Ammon's horn (tissue), 1 donor: ENCODE data around the gene KIAA1191.

Source experiments
- DNase-seq: peaks from one replicate; pipeline ENCODE4 v3.0.0-alpha.2; 2016; ENCODE audit warnings: low spot score

The KIAA1191 gene

GRCh38 chr5:176365351-176366231, 4.0 kb upstream of the KIAA1191 start, which contains the start of gene ARL10:
TSS of gene ARL10 (plus strand) at chr5:176365487. CDS start at chr5:176365564, 77 bp downstream.
- peak; percentile 53 for DNase-seq

- DNase-seq: no peak
Observed at GRCh38 chr5:176364765-176365350, 3.3 kb upstream of the KIAA1191 start.

- DNase-seq: no peak
Observed at GRCh38 chr5:176362233-176362490, 598 bp upstream of the KIAA1191 start.

- DNase-seq: peak; percentile 14
Observed at GRCh38 chr5:176360894-176361436, 599 bp downstream of the KIAA1191 start.

- no peak for DNase-seq
Observed at GRCh38 chr5:176359658-176360057, 1.9 kb downstream of the KIAA1191 start.

- no peak for DNase-seq
Observed at GRCh38 chr5:176356179-176356566, 5.4 kb downstream of the KIAA1191 start.

GRCh38 chr5:176355400-176356178, 6.0 kb downstream of the KIAA1191 start:
- no peak for DNase-seq

- DNase-seq: no peak
Observed at GRCh38 chr5:176353533-176353932, 8.0 kb downstream of the KIAA1191 start.

- no peak for DNase-seq
Observed at GRCh38 chr5:176352116-176352878, 9.3 kb downstream of the KIAA1191 start.

GRCh38 chr5:176350416-176350815, 11.1 kb downstream of the KIAA1191 start:
- no peak for DNase-seq

- DNase-seq: no peak
Observed at GRCh38 chr5:176342766-176343458, 18.7 kb downstream of the KIAA1191 start.

- no peak for DNase-seq
Observed at GRCh38 chr5:176342158-176342483, 19.4 kb downstream of the KIAA1191 start.

- DNase-seq: no peak
Observed at GRCh38 chr5:176341325-176342157, 20.0 kb downstream of the KIAA1191 start.

- no peak for DNase-seq
Observed at GRCh38 chr5:176339304-176339703, 22.3 kb downstream of the KIAA1191 start.

GRCh38 chr5:176337913-176338312, 23.7 kb downstream of the KIAA1191 start:
- no peak for DNase-seq

- DNase-seq: no peak
Observed at GRCh38 chr5:176334031-176334770, 27.4 kb downstream of the KIAA1191 start.

- no peak for DNase-seq
Observed at GRCh38 chr5:176320577-176320976, 41.0 kb downstream of the KIAA1191 start.

- no peak for DNase-seq
Observed at GRCh38 chr5:176319827-176320554, 41.6 kb downstream of the KIAA1191 start.
